ENCODE measurements around the gene TDP1. TPM values are rescaled to one million over a fixed set of nuclear protein-coding genes. Genes with fewer than 3 reads are reported as not detected.

TDP1 gene
- total RNA-seq, 4 donors from 2014 or later: 9.1 to 24.5 (median 16.4) TPM

- no peak for TF ChIP-seq POLR2A (IDR thresholded peaks at IDR 0.05)
- TF ChIP-seq CTCF (IDR thresholded peaks at IDR 0.05): no peak
- 80 to 89% methylated on average over 4 of the region's 4 CpGs for WGBS, 2 donors
- H3K27ac ChIP-seq: no peak overlapping the region
- no peaks in the 10 kb centered on the region for H3K9me3 ChIP-seq
- peaks cover 0 to 98% (median 14%) of the 10 kb centered on the region in 3 donors for H3K36me3 ChIP-seq
- H3K27me3 ChIP-seq: no peaks in the 10 kb centered on the region
- intact Hi-C loops (cut with DNase I): loop anchor here (5.0 kb wide), 1 partner anchor 255 kb away; no protein-coding TSS in a partner anchor
- H3K4me1 ChIP-seq: no peaks in the 10 kb centered on the region
- no peak overlapping the region for H3K4me3 ChIP-seq
- no peak for DNase-seq
Observed at GRCh38 chr14:89977668-89978067, 21.9 kb downstream of the TDP1 start.

GRCh38 chr14:89978656-89979055 lies 22.9 kb downstream of the TDP1 start:
- Histone ChIP-seq H3K4me3 (no peak overlapping the region), H3K36me3 (peaks cover 0 to 100% (median 14%) of the 10 kb centered on the region in 3 donors), H3K4me1 (no peaks in the 10 kb centered on the region), H3K9me3 (no peaks in the 10 kb centered on the region), H3K27me3 (no peaks in the 10 kb centered on the region), H3K27ac (no peak overlapping the region)
- 81 to 87% methylated on average over 4 of the region's 4 CpGs for whole genome bisulfite sequencing, 2 donors
- intact Hi-C loops (cut with DNase I): loop anchor here (5.0 kb wide), 1 partner anchor 254 kb away; no protein-coding TSS in a partner anchor
- DNase-seq: no peak
- TF ChIP-seq POLR2A (IDR thresholded peaks at IDR 0.05) (no peak), CTCF (IDR thresholded peaks at IDR 0.05) (no peak)

- Histone ChIP-seq H3K27ac (no peak overlapping the region), H3K4me3 (no peak overlapping the region), H3K27me3 (no peaks in the 10 kb centered on the region), H3K9me3 (no peaks in the 10 kb centered on the region), H3K4me1 (no peaks in the 10 kb centered on the region), H3K36me3 (peaks cover 0 to 100% (median 14%) of the 10 kb centered on the region in 3 donors)
- DNase-seq: no peak
- TF ChIP-seq POLR2A (IDR thresholded peaks at IDR 0.05): no peak
- TF ChIP-seq CTCF (IDR thresholded peaks at IDR 0.05): no peak
- 90 to 100% methylated on average over 1 to 2 of the region's 2 CpGs for WGBS, 2 donors
- intact Hi-C loops (cut with DNase I): no loop called here
Observed at GRCh38 chr14:89983375-89983774, 27.6 kb downstream of the TDP1 start.

GRCh38 chr14:89986462-89987160 lies 30.9 kb downstream of the TDP1 start:
- DNase-seq: no peak
- intact Hi-C loops (cut with DNase I): no loop called here
- Histone ChIP-seq H3K36me3 (peaks cover 0 to 95% (median under 1%) of the 10 kb centered on the region in 3 donors), H3K27me3 (no peaks in the 10 kb centered on the region), H3K9me3 (no peaks in the 10 kb centered on the region), H3K4me3 (no peak overlapping the region), H3K4me1 (no peaks in the 10 kb centered on the region), H3K27ac (no peak overlapping the region)
- 78 to 85% methylated on average over 5 of the region's 5 CpGs for WGBS, 2 donors
- TF ChIP-seq POLR2A (IDR thresholded peaks at IDR 0.05) (no peak), CTCF (IDR thresholded peaks at IDR 0.05) (no peak)

- Histone ChIP-seq H3K27ac (no peak overlapping the region), H3K27me3 (no peaks in the 10 kb centered on the region), H3K9me3 (no peaks in the 10 kb centered on the region), H3K36me3 (peaks cover 0 to 95% (median 0%) of the 10 kb centered on the region in 3 donors), H3K4me1 (no peaks in the 10 kb centered on the region), H3K4me3 (no peak overlapping the region)
- TF ChIP-seq CTCF (IDR thresholded peaks at IDR 0.05) (no peak), POLR2A (IDR thresholded peaks at IDR 0.05) (no peak)
- intact Hi-C loops (cut with DNase I): no loop called here
- DNase-seq: no peak
Observed at GRCh38 chr14:89987161-89987475, 31.4 kb downstream of the TDP1 start.
